Islet of Langerhans (tissue), 1 donor: Measurements from ENCODE around the gene ALDH6A1.
"Not testable (repeated sequence)": the region's sequence is repeated elsewhere in the genome, so short reads cannot be mapped to it uniquely, and the experiment has no call there.

Experiments
- FAIRE-seq: peaks from one replicate; lab custom pipeline; 2011; peaks lifted over from hg19 to GRCh38; lab: Jason Lieb, UNC

Gene ALDH6A1

DNA sequence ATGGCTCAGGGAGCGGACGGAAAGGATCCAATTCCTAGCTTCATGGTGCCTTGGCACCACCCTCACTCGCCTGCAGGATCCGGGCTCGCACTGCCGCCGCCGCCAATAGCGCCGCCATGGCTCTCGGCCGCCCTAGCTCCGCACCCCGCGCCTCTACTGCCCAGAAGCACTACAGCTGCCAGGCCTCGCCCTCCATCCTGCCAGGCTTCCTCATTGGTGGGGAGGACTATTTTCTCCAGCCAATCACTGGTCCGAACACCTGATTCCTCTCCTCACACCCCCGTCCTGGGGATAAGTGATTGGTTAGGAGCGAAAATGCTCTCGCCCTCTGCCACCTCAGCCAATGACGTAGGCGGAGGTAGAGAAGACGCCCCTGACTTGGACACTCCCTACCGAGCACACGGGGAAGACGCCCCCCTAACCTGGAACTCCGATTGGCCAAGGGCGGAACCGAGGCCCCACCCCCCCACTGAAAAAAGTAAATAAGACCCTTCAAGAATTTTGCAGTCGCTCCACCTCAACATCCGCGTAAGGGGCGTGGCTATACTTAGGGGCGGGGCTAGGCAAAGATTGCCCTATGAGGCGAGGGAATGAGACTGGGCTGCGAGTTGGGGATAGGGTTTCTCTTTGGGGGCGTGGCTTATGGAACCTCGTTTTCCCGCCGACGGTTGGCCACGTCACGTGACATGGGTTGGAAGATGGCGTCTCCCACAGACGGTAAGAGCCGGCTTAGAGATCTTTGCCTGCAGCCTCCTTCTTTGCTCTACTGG is at the start of gene ALDH6A1, which contains the start of gene LIN52:
Gene ALDH6A1, minus strand, starts transcription at position 177 of the 770 bp plus-strand sequence. Its CDS starts 59 bp downstream, at position 118.
Gene LIN52, plus strand, starts transcription at position 680 of the 770 bp plus-strand sequence. Its CDS starts 19 bp downstream, at position 699.
- FAIRE-seq: peak; percentile 91

DNA sequence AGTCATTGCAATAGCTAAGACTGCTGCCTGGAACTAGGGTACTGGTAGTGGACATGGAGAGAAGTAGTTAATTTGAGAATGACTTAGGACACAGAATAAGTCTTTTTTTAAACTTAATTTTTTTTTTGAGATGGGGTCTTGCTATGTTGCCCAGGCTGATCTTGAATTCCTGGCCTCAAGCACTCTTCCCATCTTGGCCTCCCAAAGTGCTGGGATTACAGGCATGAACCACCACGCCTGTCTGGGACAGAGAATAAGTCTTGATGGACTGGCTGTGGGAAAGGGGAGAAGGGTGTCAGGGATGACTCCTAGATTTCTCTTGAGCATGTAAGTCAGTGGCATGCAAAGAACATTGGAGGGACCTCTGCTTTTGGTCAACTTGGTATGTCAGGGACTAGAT is 43.4 kb upstream of the ALDH6A1 start:
- no peak for FAIRE-seq

DNA sequence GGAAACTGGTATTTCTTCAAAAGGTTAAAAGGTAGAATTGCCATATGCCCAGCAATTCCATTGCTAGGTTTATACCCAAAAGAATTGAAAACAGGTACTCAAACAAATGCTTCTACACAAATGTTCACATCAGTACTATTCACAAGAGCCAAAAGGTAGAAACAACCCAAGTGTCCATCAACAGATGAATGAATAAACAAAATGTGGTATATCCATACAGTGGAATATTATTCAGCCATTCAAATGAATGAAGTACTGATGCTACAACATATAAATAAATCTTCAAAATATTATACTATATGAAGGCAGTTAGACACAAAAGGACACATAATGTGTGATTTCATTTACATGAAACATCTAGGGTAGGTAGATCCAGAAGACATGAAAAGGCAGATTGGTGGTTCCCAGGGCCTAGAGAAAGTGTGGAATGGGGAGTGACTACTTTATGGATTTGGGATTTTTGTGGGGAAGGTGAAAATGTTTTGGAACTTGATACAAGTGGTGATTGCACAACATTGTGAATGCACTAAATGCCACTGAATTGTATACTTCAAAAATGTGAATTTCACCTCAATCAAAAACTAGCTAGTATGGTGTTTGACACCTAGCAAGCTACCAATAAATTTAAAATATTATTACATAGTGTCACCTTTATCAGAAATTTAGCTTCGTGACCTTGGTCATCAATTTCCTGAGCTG is 42.2 kb upstream of the ALDH6A1 start:
- no peak for FAIRE-seq

DNA sequence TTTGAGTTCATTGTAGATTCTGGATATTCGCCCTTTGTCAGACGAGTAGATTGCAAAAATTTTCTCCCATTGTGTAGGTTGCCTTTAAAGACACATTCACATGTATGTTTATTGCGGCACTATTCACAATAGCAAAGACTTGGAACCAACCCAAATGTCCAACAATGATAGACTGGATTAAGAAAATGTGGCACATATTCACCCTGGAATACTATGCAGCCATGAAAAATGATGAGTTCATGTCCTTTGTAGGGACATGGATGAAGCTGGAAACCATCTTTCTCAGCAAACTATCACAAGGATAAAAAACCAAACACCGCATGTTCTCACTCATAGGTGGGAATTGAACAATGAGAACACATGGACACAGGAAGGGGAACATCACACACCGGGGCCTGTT is 41.2 kb upstream of the ALDH6A1 start:
- not testable (repeated sequence) for FAIRE-seq

DNA sequence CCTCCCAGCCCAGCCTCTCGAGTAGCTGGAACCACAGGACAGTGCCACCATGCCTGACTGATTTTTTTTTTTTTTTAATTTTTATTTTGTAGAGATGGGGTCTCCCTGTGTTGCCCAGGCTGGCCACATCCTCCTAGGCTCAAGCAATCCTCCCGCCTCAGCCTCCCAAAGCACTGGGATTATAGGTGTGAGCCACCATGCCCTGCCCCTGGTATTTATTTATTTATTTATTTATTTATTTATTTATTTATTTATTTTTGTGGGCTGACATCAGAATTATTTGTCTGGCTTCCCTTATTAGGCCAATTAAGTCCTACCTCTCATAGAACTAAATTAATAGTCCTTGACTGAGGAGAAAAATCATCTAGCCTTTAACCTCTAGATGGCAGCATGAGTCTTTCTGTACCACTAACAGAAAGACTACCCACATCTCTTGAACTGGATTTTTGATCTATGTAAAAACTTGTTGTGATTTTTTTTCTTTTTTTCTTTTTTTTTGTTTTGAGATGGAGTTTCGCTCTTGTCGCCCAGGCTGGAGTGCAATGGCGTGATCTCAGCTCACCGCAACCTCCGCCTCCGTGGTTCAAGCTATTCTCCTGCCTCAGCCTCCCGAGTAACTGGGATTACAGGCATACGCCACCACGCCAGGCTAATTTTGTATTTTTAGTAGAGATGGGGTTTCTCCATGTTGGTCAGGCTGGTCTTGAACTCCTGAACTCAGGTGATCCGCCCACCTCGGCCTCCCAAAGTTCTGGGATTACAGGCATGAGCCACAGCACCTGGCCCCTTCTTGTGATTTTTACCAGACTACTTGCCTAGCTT is 27.4 kb upstream of the ALDH6A1 start:
- FAIRE-seq: peak; percentile 99

DNA sequence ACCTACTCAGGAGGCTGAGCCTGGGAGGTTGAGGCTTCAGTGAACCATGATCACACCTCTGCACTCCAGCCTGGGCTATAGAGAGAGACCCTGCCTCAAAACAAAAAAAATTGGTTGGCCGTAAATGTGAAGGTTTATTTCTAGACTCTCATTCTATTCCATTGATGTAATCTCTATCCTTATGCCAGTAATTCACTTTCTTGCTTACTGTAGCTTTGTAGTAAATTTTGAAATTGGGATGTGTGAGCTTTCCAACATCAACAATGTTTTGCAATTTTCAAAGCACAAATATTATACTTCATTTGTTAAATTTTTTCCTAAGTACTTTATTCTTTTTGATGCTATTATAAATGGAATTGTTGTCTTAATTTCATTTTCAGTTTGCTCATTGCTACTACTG is 25.1 kb upstream of the ALDH6A1 start:
- no peak for FAIRE-seq

DNA sequence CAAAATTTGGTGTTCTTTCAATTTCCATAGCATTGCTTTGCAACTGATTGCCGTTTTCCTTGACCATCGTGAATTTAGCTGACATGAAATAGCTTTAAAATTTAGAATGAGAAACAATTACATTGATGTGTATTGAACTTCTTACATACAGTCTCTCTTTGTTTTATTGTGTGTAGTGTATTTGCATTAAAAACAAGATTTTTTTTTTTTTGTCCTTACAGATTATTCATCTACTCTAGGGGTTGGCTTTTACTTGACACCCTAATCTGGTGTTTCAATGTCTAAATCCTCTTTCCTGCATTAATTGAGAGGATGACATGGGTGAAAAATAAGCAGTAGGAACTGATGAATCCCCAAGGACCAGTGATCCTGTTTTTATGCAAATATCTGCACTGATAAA is 21.1 kb upstream of the ALDH6A1 start:
- FAIRE-seq: no peak

DNA sequence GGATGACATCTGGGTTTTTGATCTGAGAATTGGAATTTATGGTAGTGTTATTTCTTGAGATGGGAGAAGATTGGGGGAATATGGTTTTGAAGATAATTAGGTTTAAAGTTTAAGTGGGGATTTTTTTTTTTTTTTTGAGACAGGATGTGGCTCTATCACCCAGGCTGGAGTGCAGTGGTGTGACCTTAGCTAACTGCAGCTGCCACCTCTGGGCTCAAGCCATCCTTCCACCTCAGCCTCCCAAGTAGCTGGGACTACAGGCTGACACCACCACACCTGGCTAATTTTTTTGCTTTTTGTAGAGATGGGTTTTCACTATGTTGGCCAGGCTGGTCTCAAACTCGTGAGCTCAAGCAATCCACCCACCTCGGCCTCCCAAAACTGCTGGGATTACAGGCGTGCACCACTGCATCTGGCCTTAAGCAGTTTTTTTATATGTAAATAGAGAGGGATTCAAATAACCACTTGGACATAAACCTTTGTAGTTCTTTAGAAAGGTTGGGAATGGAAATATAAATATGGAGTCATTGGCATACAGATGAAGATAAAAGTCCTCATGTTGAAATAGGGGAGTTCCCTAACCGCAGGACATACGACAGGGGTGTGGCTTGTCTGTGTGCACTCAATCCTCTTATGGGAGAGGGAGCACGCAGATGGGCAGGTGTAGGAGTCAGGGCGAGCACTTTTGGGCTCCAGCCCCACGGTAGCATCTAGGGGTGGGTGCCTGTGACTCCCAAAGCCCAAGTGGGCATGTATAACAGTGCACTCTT is 5.2 kb upstream of the ALDH6A1 start:
- no peak for FAIRE-seq

DNA sequence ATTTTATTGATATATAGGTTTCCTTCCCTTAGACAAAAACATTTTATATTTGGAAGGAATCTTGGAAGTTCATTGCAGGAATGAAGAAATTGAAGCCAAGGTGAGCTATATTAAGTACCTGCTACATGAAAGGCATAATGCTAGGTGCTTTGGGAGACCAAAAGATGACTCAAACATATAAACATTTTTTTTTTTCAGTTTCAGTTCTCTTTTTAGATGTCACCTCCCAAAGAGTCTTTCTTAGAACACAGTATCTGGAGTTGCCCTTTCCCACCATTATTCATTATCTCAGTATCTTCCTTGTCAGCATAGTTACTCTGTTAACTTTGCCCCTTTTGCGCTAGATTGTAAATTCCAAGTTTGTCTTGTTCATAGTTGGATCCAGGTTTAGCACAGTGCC is 1.6 kb upstream of the ALDH6A1 start:
- no peak for FAIRE-seq

DNA sequence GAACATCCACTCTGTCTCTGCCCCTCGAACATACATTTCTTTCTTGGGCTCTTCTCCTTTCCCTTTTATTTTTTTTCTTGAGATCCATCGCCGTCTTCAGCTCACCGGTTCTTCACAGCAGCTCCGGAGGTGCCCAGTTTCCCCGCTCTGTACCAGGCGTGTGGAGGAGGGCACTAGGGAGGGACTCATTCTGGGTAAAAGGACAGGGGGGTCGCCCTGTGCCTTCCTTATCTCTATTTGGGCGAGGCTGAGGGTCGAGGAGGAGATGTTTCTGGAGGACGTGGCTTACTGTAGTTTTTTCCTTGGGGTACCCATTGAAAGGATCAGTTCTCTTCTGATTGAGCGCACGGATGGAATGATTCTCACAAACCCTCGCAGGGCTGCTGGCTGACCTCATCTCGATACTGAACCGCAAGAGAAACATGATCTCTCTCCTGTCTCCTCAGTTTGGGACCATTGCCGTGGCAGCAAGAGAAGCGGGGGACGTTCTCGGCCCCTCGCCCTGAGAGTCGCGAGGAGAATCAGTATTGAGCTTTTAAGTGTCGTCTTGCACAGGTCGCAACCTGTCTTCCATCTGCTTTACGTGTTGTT is 889 bp upstream of the ALDH6A1 start:
- FAIRE-seq: no peak

DNA sequence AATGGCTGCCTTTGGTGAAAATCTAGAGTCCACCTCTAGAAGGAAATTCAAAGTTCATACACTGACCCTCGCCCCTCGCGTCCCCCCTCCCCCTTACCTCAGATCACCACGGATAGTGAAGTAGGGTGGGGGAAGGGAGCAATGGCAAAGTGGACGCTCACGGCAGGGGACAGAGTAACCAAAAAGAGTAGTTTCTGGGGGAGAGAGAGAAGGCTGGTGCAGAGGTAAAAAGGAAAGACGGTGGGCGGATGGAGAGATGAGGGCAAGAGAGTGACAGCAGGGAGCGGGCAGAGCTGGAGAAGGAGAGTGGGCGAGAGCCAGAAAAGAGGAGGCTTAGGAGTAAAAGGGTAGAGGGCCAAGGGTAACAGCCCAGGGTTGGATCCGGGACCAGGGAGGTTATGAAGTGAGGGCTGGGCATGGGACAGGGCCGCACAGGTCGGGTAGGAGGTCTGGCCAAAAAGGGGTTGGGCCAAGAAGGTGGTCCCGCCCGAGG is 423 bp downstream of the ALDH6A1 start:
- FAIRE-seq: no peak

DNA sequence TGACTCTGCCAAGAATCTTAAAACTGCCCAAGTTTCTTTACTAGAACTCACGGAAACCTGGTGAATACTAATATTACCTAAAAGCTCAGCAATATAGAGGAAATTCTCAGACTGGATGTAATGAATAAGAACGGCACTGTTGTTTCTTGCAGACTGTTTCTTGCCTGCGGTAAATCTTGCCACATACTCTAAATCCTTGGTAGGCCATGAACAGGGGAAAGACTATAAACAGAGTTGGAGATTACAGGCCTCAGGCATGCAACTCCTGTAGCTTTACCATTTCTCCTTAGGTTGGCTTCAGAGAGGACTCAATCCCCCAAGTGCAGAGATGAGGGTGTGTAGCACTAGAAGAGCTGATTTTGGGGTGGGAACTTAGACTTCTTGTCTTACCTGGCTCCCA is 1.1 kb downstream of the ALDH6A1 start:
- FAIRE-seq: no peak

DNA sequence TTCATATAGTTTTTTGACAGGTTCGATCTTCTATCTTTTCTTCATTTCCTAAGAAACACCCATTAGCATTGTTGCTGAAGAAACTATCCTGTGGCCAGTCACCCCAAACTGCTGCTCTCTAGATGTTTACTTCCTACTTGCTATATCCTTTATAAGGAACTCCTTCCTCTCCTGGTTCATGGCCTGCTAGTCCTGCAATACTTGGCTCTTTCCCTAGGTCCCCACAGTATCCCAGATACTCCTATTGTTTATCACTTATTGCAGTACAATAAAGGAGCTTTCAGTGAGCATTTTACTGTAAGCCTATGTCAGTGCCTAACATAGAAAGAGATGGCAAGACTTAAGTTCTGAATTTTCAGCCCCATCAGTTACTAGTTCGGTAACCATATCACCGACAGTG is 2.8 kb downstream of the ALDH6A1 start:
- no peak for FAIRE-seq

DNA sequence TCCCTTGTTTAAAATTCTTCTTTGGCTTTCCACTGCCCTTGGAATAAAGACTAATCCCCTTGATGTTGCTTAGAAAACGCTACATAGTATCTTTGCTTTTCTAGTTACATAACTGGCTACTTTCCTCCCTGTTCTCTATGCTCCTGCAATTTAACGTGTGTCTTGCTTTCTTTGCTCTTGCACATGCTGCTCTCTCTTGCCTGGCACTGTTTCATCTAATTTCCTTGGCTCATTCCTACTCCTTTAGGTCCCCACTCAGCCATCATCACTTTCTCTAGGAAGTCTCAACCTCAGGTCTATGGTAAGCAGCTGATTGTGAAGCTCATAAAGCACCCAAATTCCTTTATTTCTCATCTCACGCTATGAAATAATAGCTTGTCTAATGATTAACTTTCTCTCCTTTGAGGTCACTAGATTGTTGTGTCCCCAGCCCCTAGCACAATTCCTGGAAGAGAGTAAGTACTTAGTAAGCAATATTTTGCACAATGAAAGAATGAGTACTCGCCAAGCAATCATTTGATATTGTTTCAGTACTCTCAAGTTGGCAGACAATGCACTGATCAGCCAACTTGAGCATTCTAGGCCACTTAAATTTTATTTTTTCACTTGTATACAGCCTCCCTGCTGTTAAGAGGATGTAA is 3.3 kb downstream of the ALDH6A1 start:
- FAIRE-seq: no peak

DNA sequence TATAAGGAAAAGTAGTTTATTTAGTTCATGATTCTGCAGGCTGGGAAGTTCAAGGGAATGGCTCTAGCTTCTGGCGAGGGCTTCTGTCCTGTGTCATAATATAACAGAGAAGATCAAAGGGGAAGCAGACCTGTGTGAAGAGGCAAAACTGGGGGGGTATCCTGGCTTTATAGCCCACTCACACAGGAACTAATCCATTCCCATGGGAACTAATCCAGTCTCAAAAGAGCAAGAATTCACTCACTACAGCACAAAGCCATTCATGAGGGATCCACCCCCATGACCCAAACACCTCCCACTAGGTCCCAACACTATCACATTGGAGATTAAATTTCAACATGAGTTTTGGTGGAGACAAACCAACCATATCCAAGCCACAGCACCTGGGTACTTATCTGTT is 6.9 kb downstream of the ALDH6A1 start:
- no peak for FAIRE-seq

DNA sequence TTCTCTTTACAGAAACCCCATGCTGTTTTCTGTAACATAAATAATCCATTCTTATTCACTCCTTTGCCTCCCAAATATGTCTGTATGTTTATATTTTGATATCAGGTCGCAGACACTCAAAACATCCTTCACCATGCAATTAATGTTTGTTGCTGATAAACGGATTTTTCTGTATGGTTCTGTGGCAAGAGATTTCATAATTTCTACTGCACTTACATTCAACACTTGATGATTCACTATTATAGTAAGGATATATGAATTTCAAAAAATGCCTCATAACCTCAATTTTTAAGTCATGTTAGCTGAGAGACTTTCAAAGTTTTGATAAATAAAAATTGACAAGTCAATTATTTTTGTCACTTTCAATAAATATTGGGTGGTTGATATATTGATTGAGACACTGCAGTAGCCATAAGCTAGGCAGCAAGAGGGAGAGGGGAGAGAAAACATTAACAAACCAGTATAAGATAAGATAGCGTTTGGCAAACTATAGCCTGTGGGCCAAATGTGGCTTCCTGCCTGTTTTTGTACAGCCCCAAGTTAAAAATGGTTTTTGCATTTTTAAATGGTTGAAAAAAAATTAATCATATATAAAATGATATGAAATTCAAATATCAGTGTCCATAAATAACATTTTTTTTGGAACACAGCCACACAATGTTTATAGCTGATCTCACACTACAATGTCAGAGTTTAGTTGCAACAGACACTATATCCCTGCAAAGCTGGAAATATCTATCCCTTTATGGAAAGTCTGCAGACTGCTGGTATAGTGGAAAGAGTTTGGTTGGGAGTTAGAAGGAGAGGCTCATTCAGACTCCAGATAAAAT is 18.3 kb downstream of the ALDH6A1 start:
- FAIRE-seq: no peak

DNA sequence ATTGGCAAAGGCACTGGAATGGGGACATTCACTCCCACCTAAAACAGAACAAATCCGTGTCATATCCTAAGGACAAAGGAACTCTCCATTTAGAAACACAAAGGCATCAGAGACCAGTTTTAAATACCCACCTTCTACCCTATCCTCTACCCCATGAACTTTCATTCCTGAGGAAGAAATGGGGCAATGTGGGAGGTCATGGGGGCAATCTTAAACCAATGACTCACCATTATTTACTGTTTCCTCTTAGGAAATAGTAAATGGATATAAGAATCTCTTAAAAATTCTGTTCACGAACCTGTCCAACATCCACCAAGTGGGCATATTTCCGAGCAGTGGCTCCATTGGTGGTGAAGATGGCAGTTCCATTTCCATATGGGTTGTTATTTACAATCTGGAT is 19.4 kb downstream of the ALDH6A1 start:
- no peak for FAIRE-seq

DNA sequence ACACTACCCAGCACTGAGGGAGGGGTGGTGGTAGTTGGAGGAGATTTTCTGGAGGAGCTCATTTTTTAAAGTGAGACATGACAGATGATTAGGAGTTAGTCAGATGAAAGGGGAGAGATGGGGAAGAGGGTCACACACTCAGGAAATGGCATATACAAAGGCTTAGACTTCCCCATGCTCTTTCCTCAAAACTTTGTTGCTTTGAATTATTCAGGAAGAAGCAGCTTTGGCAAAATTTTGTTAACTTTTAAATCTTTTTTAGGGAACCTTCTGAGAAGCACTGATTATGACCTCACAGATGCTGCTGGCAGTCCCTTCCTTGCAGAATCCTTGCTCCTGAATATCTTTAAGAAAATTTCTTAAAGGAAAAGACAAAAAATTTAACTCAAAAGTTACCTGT is 19.8 kb downstream of the ALDH6A1 start:
- FAIRE-seq: no peak

DNA sequence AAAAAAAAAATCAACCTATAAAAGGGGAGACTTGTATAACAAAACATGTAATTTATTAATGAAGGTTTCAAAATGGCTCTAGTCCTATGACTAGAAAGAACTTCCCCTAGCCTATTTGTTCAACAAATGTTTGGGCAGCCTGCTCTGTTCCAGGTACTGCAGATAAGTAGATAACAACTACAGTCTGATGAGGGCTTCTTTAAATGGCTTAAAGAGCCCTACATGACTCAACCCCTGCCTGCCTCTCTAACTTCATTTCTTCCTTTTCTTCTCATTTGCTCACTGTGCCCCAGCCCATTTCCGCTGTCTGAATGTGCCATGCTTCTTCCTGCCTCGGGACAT is 21.5 kb downstream of the ALDH6A1 start:
- no peak for FAIRE-seq

DNA sequence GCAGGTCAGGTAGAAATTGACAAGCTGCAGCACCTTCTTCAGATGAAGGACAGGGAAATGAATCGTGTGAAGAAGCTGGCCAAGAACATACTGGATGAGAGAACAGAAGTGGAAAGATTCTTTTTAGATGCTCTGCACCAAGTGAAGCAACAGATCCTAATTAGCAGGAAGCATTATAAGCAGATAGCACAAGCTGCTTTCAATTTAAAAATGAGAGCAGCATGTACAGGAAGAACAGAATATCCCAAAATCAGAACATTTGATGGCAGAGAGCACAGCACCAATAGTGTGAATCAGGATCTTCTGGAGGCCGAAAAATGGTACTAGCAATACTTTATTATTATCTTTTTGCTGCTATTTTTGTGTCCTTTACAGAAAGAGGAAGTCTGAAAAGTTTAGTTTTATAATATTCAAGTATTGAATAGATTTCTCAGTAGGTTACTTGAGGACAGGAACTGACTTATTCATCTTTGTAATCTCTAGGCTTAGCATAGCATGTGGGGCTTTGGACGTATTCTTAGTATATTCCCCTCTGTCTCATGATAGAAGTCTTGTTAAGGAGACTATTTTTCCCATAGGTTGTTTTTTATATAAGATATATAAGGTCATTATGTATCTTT is 34.3 kb downstream of the ALDH6A1 start:
- no peak for FAIRE-seq
